ENCODE measurements around the gene ELN. TPM values are rescaled to one million over a fixed set of nuclear protein-coding genes. Genes with fewer than 3 reads are reported as not detected.
"Not testable (repeated sequence)": the region's sequence is repeated elsewhere in the genome, so short reads cannot be mapped to it uniquely, and the experiment has no call there.

Gene ELN
- total RNA-seq, result 100 to 1,000 TPM; 202 to 673 TPM
- polyA plus RNA-seq (ENCODE audit: insufficient read length in 6 of 6), result 100 to 1,000 TPM; 212 to 303 (median 229) TPM
- long read RNA-seq, donor 1, transcript ELN-201 (33 exons, 3,781 nt), result major isoform, 5 of 86 reads
- long read RNA-seq, donor 1, partial matches to known transcripts, result 54 of 86 reads
- long read RNA-seq, donor 1, other reads (novel, unspliced or antisense), result 8 of 86 reads
- long read RNA-seq, donor 2, partial matches to known transcripts, result 0 of 12 reads
- long read RNA-seq, donor 2, other reads (novel, unspliced or antisense), result 0 of 12 reads
- long read RNA-seq, donor 3, transcript ELN-201 (33 exons, 3,781 nt), result major isoform, 6 of 148 reads
- long read RNA-seq, donor 3, partial matches to known transcripts, result 132 of 148 reads
- long read RNA-seq, donor 3, other reads (novel, unspliced or antisense), result 0 of 148 reads
- long read RNA-seq, donor 4, transcript ELN-221 (32 exons, 2,583 nt), result major isoform, 6 of 59 reads
- long read RNA-seq, donor 4, partial matches to known transcripts, result 30 of 59 reads
- long read RNA-seq, donor 4, other reads (novel, unspliced or antisense), result 16 of 59 reads
- long read RNA-seq, donor 5, partial matches to known transcripts, result 19 of 35 reads
- long read RNA-seq, donor 5, other reads (novel, unspliced or antisense), result 0 of 35 reads
- long read RNA-seq, donor 6, partial matches to known transcripts, result 113 of 130 reads
- long read RNA-seq, donor 6, other reads (novel, unspliced or antisense), result 5 of 130 reads
- long read RNA-seq, donor 7, partial matches to known transcripts, result 33 of 42 reads
- long read RNA-seq, donor 7, other reads (novel, unspliced or antisense), result 0 of 42 reads
- long read RNA-seq, donor 8, partial matches to known transcripts, result 55 of 68 reads
- long read RNA-seq, donor 8, other reads (novel, unspliced or antisense), result 0 of 68 reads
- long read RNA-seq, donor 9, result 0 reads
- long read RNA-seq, donor 10, partial matches to known transcripts, result 8 of 10 reads
- long read RNA-seq, donor 10, other reads (novel, unspliced or antisense), result 2 of 10 reads
- long read RNA-seq, donor 11, partial matches to known transcripts, result 0 of 4 reads
- long read RNA-seq, donor 11, other reads (novel, unspliced or antisense), result 0 of 4 reads
- long read RNA-seq, donor 12, transcript ELN-221 (32 exons, 2,583 nt), result major isoform, 5 of 241 reads
- long read RNA-seq, donor 12, partial matches to known transcripts, result 224 of 241 reads
- long read RNA-seq, donor 12, other reads (novel, unspliced or antisense), result 0 of 241 reads

- Histone ChIP-seq H3K27ac (peak within 1 kb of the TSS; percentile 50 to 73), H3K4me3 (peak within 1 kb of the TSS; percentile 32 to 43), H3K9me3 (no peaks in the 10 kb centered on the region), H3K27me3 (peaks cover 0 to 84% of the 10 kb centered on the region in 2 donors), H3K36me3 (no peaks in the 10 kb centered on the region), H3K4me1 (peaks cover 14 to 38% of the 10 kb centered on the region in 2 donors)
- ATAC-seq (peak; percentile 55), DNase-seq (peak; percentile 74 to 97 (median 88))
- TF ChIP-seq CTCF (IDR thresholded peaks at IDR 0.05), result no peak
- intact Hi-C loops (cut with DNase I), result loop anchor here in 1 of 2 donors (5.0 kb wide), 1 partner anchor 161 kb away; no protein-coding TSS in a partner anchor
These were observed at the start of gene ELN for GRCh38 chr7:74027683-74028320. TSS of gene ELN (plus strand) at chr7:74028173. CDS start at chr7:74028188, 15 bp downstream.

GRCh38 chr7:73978661-73979563 is 49.1 kb upstream of the ELN start:
- DNase-seq, result peak in 1 of 4 donors; percentile 69
- no peaks in the 10 kb centered on the region for H3K27me3 ChIP-seq
- no peaks in the 10 kb centered on the region for H3K9me3 ChIP-seq
- peak; percentile 77 for ATAC-seq
- no peak overlapping the region for H3K27ac ChIP-seq
- peaks cover 8 to 15% of the 10 kb centered on the region in 2 donors for H3K4me1 ChIP-seq
- no peaks in the 10 kb centered on the region for H3K36me3 ChIP-seq
- intact Hi-C loops (cut with DNase I), result no loop called here
- H3K4me3 ChIP-seq, result no peak overlapping the region
- no peak for TF ChIP-seq CTCF (IDR thresholded peaks at IDR 0.05)

GRCh38 chr7:73979656-73980055 is 48.3 kb upstream of the ELN start:
- H3K27me3 ChIP-seq; DNase-seq; ATAC-seq; H3K36me3 ChIP-seq; H3K4me3 ChIP-seq; H3K9me3 ChIP-seq; intact Hi-C loops (cut with DNase I); H3K27ac ChIP-seq: not testable (repeated sequence)
- H3K4me1 ChIP-seq, result peaks cover 8 to 15% of the 10 kb centered on the region in 2 donors

GRCh38 chr7:73980206-73980605 is 47.8 kb upstream of the ELN start:
- intact Hi-C loops (cut with DNase I), result no loop called here
- Histone ChIP-seq H3K4me3 (no peak overlapping the region), H3K4me1 (peaks cover 8 to 15% of the 10 kb centered on the region in 2 donors), H3K27ac (no peak overlapping the region), H3K9me3 (no peaks in the 10 kb centered on the region), H3K27me3 (no peaks in the 10 kb centered on the region), H3K36me3 (no peaks in the 10 kb centered on the region)
- TF ChIP-seq CTCF (IDR thresholded peaks at IDR 0.05), result no peak
- DNase-seq, result no peak
- no peak for ATAC-seq
